ENCODE data around the gene ZNF69.

GRCh38 chr19:11894851-11895250 lies 7.3 kb downstream of the ZNF69 start:
- TF ChIP-seq CTCF (conservative IDR thresholded peaks at IDR 0.05; ENCODE audit: low read depth, low read length) (no peak), EZH2phosphoT487 (IDR thresholded peaks at IDR 0.05; ENCODE audit: borderline replicate concordance, low read length) (no peak)

Data from PC-3 (cell line).